GM23338 (cell line): ENCODE measurements around the gene RDH12. TPM values are rescaled to one million over a fixed set of nuclear protein-coding genes. Genes with fewer than 3 reads are reported as not detected.

Experiments
- ATAC-seq: fragments of 200-7000 bp; cut with Tn5 transposase; 3 replicates; pipeline ENCODE4 v1.9.1; 2020
- DNase-seq: peaks from one replicate; pipeline ENCODE4 v3.0.0-alpha.2; 2015; ENCODE audit warnings: low spot score
- H2AFZ ChIP-seq: fragments of 200-600 bp; sonication (generic); 2 replicates; pipeline ENCODE4 v1.8.0; 2016; ENCODE audit warnings: antibody characterized with exemption, mild to moderate bottlenecking, moderate library complexity
- H3F3A ChIP-seq: fragments of 200-600 bp; sonication (generic); replicated peaks from 2 replicates; pipeline ENCODE4 v1.8.0; 2017; ENCODE audit warnings: antibody characterized with exemption, mixed run types, low read depth
- H3K27ac ChIP-seq: fragments of 200-600 bp; sonication (generic); 2 replicates; pipeline ENCODE4 v1.6.1; 2016; ENCODE audit warnings: low read depth
- H3K27me3 ChIP-seq: fragments of 200-600 bp; sonication (generic); 2 replicates; pipeline ENCODE4 v1.8.0; 2016; ENCODE audit warnings: mild to moderate bottlenecking, mixed run types, moderate library complexity; ENCODE audit not compliant: insufficient read depth
- H3K36me3 ChIP-seq: fragments of 200-600 bp; sonication (generic); 2 replicates; pipeline ENCODE4 v1.8.0; 2016; ENCODE audit warnings: mild to moderate bottlenecking; ENCODE audit not compliant: insufficient read depth
- H3K4me1 ChIP-seq: fragments of 200-600 bp; sonication (generic); 2 replicates; pipeline ENCODE4 v1.8.0; 2016; ENCODE audit warnings: mild to moderate bottlenecking, moderate library complexity; ENCODE audit not compliant: insufficient read depth
- H3K4me2 ChIP-seq: fragments of 200-600 bp; sonication (generic); 2 replicates; pipeline ENCODE4 v1.7.1; 2017; ENCODE audit warnings: mixed run types
- H3K4me3 ChIP-seq: fragments of 200-600 bp; sonication (generic); 2 replicates; pipeline ENCODE4 v1.6.1; 2016; ENCODE audit warnings: mixed run types
- H3K79me2 ChIP-seq: fragments of 200-600 bp; sonication (generic); replicated peaks from 2 replicates; pipeline ENCODE4 v1.8.0; 2017; ENCODE audit warnings: mild to moderate bottlenecking; ENCODE audit not compliant: insufficient read depth
- H3K9me2 ChIP-seq: fragments of 200-600 bp; sonication (generic); 2 replicates; pipeline ENCODE4 v1.8.0; 2017; ENCODE audit not compliant: insufficient read depth
- H4K20me1 ChIP-seq: fragments of 200-600 bp; sonication (generic); replicated peaks from 2 replicates; pipeline ENCODE4 v1.8.0; 2017; ENCODE audit warnings: mild to moderate bottlenecking; ENCODE audit not compliant: insufficient read depth
- H3K27ac Mint-ChIP-seq: 2 replicates; pipeline ENCODE4 v1.8.0; 2020; ENCODE audit warnings: inconsistent platforms, mild to moderate bottlenecking, moderate library complexity, mixed read lengths
- H3K27me3 Mint-ChIP-seq: 3 replicates; pipeline ENCODE4 v1.8.0; 2022; ENCODE audit warnings: low read depth, mild to moderate bottlenecking, moderate library complexity, mixed read lengths, inconsistent platforms; ENCODE audit not compliant: insufficient read depth, poor library complexity
- H3K36me3 Mint-ChIP-seq: 3 replicates; pipeline ENCODE4 v1.8.0; 2021; ENCODE audit warnings: low read depth, mild to moderate bottlenecking, inconsistent platforms, moderate library complexity, mixed read lengths
- H3K4me1 Mint-ChIP-seq: 3 replicates; pipeline ENCODE4 v1.8.0; 2020; ENCODE audit warnings: mild to moderate bottlenecking, inconsistent platforms, mixed read lengths
- H3K4me3 Mint-ChIP-seq: 3 replicates; pipeline ENCODE4 v1.8.0; 2021; ENCODE audit warnings: moderate library complexity, mild to moderate bottlenecking, inconsistent platforms, mixed read lengths
- H3K9me3 Mint-ChIP-seq: 3 replicates; pipeline ENCODE4 v1.8.0; 2020; ENCODE audit warnings: moderate library complexity, mild to moderate bottlenecking, inconsistent platforms, mixed read lengths
- CTCF ChIP-seq, 2 experiments: fragments of 200-600 bp in 1 of 2; sonication (generic) in 1 of 2; conservative IDR thresholded peaks; 2 replicates each; pipeline versions ENCODE4 v1.5.1 to v1.6.1; 2016 to 2017; ENCODE audit warnings: antibody characterized with exemption in 2 of 2, low read depth in 2 of 2, mild to moderate bottlenecking in 2 of 2, moderate library complexity in 1 of 2
- ETS1 ChIP-seq: IDR thresholded peaks from 2 replicates; pipeline ENCODE4 v1.6.1; 2016; ENCODE audit warnings: antibody characterized with exemption
- EZH2 ChIP-seq: fragments of 200-600 bp; sonication (generic); IDR thresholded peaks from one replicate; pipeline ENCODE4 v1.8.0; 2017; ENCODE audit warnings: antibody characterized with exemption, mild to moderate bottlenecking, low read depth; ENCODE audit not compliant: unreplicated experiment
- EZH2phosphoT487 ChIP-seq: fragments of 200-600 bp; sonication (generic); IDR thresholded peaks from one replicate; pipeline ENCODE4 v1.8.1; 2018; ENCODE audit warnings: antibody characterized with exemption; ENCODE audit not compliant: unreplicated experiment
- JUNB ChIP-seq: IDR thresholded peaks from one replicate; pipeline ENCODE4 v1.6.1; 2016; ENCODE audit warnings: antibody characterized with exemption; ENCODE audit not compliant: unreplicated experiment
- NANOG ChIP-seq: IDR thresholded peaks from 2 replicates; pipeline ENCODE4 v1.6.1; 2016; ENCODE audit warnings: antibody characterized with exemption, borderline replicate concordance
- POLR2AphosphoS5 ChIP-seq: IDR thresholded peaks from 2 replicates; pipeline ENCODE4 v1.6.1; 2016; ENCODE audit warnings: antibody characterized with exemption, low read depth
- STAT1 ChIP-seq: IDR thresholded peaks from one replicate; pipeline ENCODE4 v1.6.1; 2016; ENCODE audit warnings: antibody characterized with exemption; ENCODE audit not compliant: unreplicated experiment
- ZNF114 ChIP-seq: fragments of 250-450 bp; sonication (Bioruptor Pico); IDR thresholded peaks from 2 replicates; pipeline ENCODE4 v1.5.0; 2020; ENCODE audit warnings: mild to moderate bottlenecking, moderate library complexity
- ZNF331 ChIP-seq: fragments of 250-450 bp; sonication (Bioruptor Pico); IDR thresholded peaks from 2 replicates; pipeline ENCODE4 v1.5.0; 2020; ENCODE audit warnings: low read depth, mild to moderate bottlenecking, moderate library complexity
- polyA plus RNA-seq: library from polyadenylated mRNA; unstranded; fragments of >200 nt; fragmentation: Nextera tagmentation; extraction: Ambion mirVana; gene quantifications from 2 replicates; pipeline ENCODE4 v1.2.1, GENCODE V29; 2016
- total RNA-seq: library from RNA; depleted of rRNA; stranded (reverse); fragments of >200 nt; shearing (Covaris generic); gene quantifications from 2 replicates; pipeline ENCODE4 v1.2.3, GENCODE V29; 2014

Gene RDH12
- total and polyA plus RNA-seq, 2 experiments from 2014 or later: 0.28 to 1.6 TPM

DNA sequence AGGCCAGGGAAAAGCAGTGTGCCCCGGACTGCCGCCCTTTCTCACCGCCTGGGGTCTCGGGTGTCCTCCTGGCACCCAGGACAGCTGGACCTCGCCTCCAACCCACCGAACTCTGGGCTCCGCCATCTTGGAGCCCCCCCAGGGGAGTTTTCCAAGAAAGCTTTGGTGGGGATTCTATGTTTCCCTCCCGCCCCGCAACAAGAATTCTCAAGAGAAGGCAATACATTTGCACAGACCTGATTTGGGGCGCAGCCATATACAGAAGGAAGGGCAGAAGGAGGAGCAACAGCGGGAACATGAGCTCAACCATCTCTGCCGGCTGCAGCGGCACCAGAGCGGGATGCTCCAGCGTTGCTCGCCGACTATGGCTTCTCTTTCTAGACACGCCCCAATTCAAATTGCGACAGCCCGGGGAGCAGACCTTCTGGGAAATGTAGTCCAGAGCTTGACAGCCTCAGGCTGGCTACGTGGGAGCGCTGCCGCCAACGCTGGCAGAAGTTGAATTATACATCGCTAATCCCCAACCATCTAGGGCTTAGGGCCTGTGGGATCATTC lies 6.2 kb upstream of the RDH12 start, which contains the start of gene RDH11:
TSS of gene RDH11 (minus strand) at position 371 of the 556 bp plus-strand sequence. CDS start at position 310, 61 bp downstream.
- H3K27me3 Mint-ChIP-seq: peaks cover 2% of the 10 kb centered on the region
- Histone ChIP-seq H3K9me2 (no peaks in the 10 kb centered on the region), H3K36me3 (peaks cover 28% of the 10 kb centered on the region), H4K20me1 (peaks cover 37% of the 10 kb centered on the region), H3K27me3 (peaks cover 8% of the 10 kb centered on the region; the same call in 1 of the 2 replicates), H3K27ac (peak within 1 kb of the TSS; percentile 84), H3K4me3 (peak within 1 kb of the TSS; percentile 93), H3K4me2 (peak within 1 kb of the TSS; percentile 81), H3K79me2 (peaks cover 50% of the 10 kb centered on the region), H2AFZ (peak within 1 kb of the TSS; percentile 79), H3K4me1 (peaks cover 12% of the 10 kb centered on the region), H3F3A (no peaks in the 10 kb centered on the region)
- H3K36me3 Mint-ChIP-seq: peaks cover 26% of the 10 kb centered on the region
- H3K27ac Mint-ChIP-seq: peak within 1 kb of the TSS; percentile 97
- peak within 1 kb of the TSS; percentile 92 for H3K4me3 Mint-ChIP-seq
- TF ChIP-seq ETS1 (peak; percentile 76), JUNB (no peak), POLR2AphosphoS5 (peak; percentile 97), NANOG (no peak), EZH2 (no peak), EZH2phosphoT487 (no peak)
- no peaks in the 10 kb centered on the region for H3K9me3 Mint-ChIP-seq
- peak; percentile 98 for ATAC-seq
- DNase-seq: peak; percentile 95
- H3K4me1 Mint-ChIP-seq: peaks cover 4% of the 10 kb centered on the region; the same call in 2 of the 3 replicates

DNA sequence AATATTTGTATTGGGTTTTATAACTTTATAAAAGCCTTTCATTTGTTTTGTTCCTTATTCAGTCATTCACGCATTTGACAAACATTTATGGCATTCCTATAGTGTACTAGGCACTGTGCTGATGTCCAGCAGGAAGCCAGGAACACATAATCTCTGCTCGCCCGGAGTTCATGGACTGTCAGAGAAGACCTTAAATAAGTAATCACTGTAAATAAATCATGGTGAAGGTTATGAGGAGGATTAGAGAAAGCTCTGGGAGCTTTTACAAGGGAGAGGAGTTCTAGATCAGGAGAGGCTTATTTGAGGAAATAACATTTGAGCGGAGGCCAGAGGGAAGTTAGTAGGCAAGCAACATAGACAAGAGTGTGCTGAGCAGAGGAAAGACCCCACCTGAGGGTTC lies 4.7 kb upstream of the RDH12 start:
- H3K9me2 ChIP-seq: no peaks in the 10 kb centered on the region
- peaks cover 4% of the 10 kb centered on the region; the same call in 2 of the 3 replicates for H3K4me1 Mint-ChIP-seq
- peaks cover 13% of the 10 kb centered on the region for H3K36me3 ChIP-seq
- H4K20me1 ChIP-seq: peaks cover 22% of the 10 kb centered on the region
- peaks cover 12% of the 10 kb centered on the region for H3K4me1 ChIP-seq
- peaks cover 8% of the 10 kb centered on the region; the same call in 1 of the 2 replicates for H3K27me3 ChIP-seq
- H3K36me3 Mint-ChIP-seq: peaks cover 11% of the 10 kb centered on the region
- no peak overlapping the region for H2AFZ ChIP-seq
- no peaks in the 10 kb centered on the region for H3K9me3 Mint-ChIP-seq
- ATAC-seq: no peak
- no peak overlapping the region for H3K4me2 ChIP-seq
- no peak overlapping the region for H3K4me3 Mint-ChIP-seq
- TF ChIP-seq EZH2 (no peak), EZH2phosphoT487 (no peak), STAT1 (no peak), CTCF (conservative IDR thresholded peaks at IDR 0.05; ENCODE audit: low read depth in 2 of 2) (no peak), ETS1 (no peak), ZNF114 (no peak), ZNF331 (CRISPR knock-in tag) (no peak)
- H3K27ac ChIP-seq: no peak overlapping the region
- no peak for DNase-seq
- peaks cover 35% of the 10 kb centered on the region for H3K79me2 ChIP-seq
- H3K27ac Mint-ChIP-seq: no peak overlapping the region
- H3K27me3 Mint-ChIP-seq: peaks cover 2% of the 10 kb centered on the region
- H3F3A ChIP-seq: no peaks in the 10 kb centered on the region
- no peak overlapping the region for H3K4me3 ChIP-seq
